Anterior cingulate cortex (tissue), 58 donors: ENCODE measurements around the gene CCDC86.

Source experiments
- DNase-seq, 58 donors: peaks; one replicate each; lab custom pipeline; 2025; lab: John Stamatoyannopoulos, UW

CCDC86 gene

GRCh38 chr11:60851327-60852104 lies 9.6 kb downstream of the CCDC86 start:
- no peak for DNase-seq

GRCh38 chr11:60852117-60852981 lies 10.4 kb downstream of the CCDC86 start:
- no peak for DNase-seq

GRCh38 chr11:60852982-60853950 lies 11.4 kb downstream of the CCDC86 start:
- DNase-seq: no peak

GRCh38 chr11:60854140-60854846 lies 12.4 kb downstream of the CCDC86 start:
- no peak for DNase-seq

GRCh38 chr11:60854847-60855725 lies 13.2 kb downstream of the CCDC86 start:
- no peak for DNase-seq

GRCh38 chr11:60855726-60856633 lies 14.1 kb downstream of the CCDC86 start, which contains the start of gene PTGDR2:
TSS of gene PTGDR2 (minus strand) at chr11:60855950. CDS start at chr11:60853722, 2,228 bp downstream.
- no peak for DNase-seq

- no peak for DNase-seq
Observed at GRCh38 chr11:60857378-60858232, 15.7 kb downstream of the CCDC86 start.

- DNase-seq: no peak
Observed at GRCh38 chr11:60858236-60858635, 16.3 kb downstream of the CCDC86 start.

GRCh38 chr11:60858731-60859464 lies 17.0 kb downstream of the CCDC86 start:
- no peak for DNase-seq

- peak in 26 of 58 donors; percentile 17 to 84 (median 44) for DNase-seq
Observed at GRCh38 chr11:60859616-60860250, 17.8 kb downstream of the CCDC86 start.

GRCh38 chr11:60860943-60861342 lies 19.0 kb downstream of the CCDC86 start:
- peak in 15 of 58 donors; percentile 10 to 43 (median 21) for DNase-seq

- DNase-seq: no peak
Observed at GRCh38 chr11:60862171-60862570, 20.3 kb downstream of the CCDC86 start.

- DNase-seq: no peak
Observed at GRCh38 chr11:60863550-60864521, 21.9 kb downstream of the CCDC86 start.

- no peak for DNase-seq
Observed at GRCh38 chr11:60864856-60865513, 23.1 kb downstream of the CCDC86 start.
